ENCODE data around the gene KCNC3. TPM values are rescaled to one million over a fixed set of nuclear protein-coding genes. Genes with fewer than 3 reads are reported as not detected.

The KCNC3 gene
- total RNA-seq, 5 donors from 2014 or later (not counting 1 experiment from before 2014, with no cell fraction given): 0.75 to 4.3 (median 1.5) TPM

- POLR2A ChIA-PET: no interaction called here
- 89% methylated on average over 20 of the region's 20 CpGs for WGBS (ENCODE audit: insufficient coverage)
Measured at GRCh38 chr19:50320596-50320995, 8.6 kb downstream of the KCNC3 start.

GRCh38 chr19:50320051-50320450 is 9.1 kb downstream of the KCNC3 start:
- Mint-ChIP-seq H3K36me3 (no peaks in the 10 kb centered on the region), H3K4me1 (peaks cover 2 to 14% (median 8%) of the 10 kb centered on the region in 3 donors), H3K27ac (no peak overlapping the region), H3K4me3 (no peak overlapping the region), H3K9me3 (no peaks in the 10 kb centered on the region), H3K27me3 (peaks cover 31 to 46% of the 10 kb centered on the region in 2 donors)
- ATAC-seq (replicated peaks in 1 of 4): no peak
- CTCF ChIA-PET: no interaction called here
- Histone ChIP-seq H3K27ac (ENCODE audit: low read length) (no peak overlapping the region), H3K4me1 (ENCODE audit: control insufficient read depth in 1 of 2, extremely low read depth in 1 of 2, insufficient read depth in 2 of 2, low read length in 2 of 2) (peaks cover 0 to 10% of the 10 kb centered on the region in 2 experiments), H3K27me3 (replicated peaks in 1 of 2; ENCODE audit: control insufficient read depth in 2 of 2, extremely low read depth in 1 of 2, insufficient read depth in 2 of 2, low read length in 1 of 2) (peaks cover under 1 to 66% of the 10 kb centered on the region in 2 experiments), H3K4me3 (ENCODE audit: control insufficient read depth in 1 of 2, extremely low read depth in 1 of 2, low read length in 1 of 2) (no peak overlapping the region), H3K9me3 (no peaks in the 10 kb centered on the region), H3K36me3 (ENCODE audit: control insufficient read depth in 2 of 2, extremely low read depth in 1 of 2, insufficient read depth in 1 of 2, low read length in 1 of 2) (no peaks in the 10 kb centered on the region)
- POLR2A ChIA-PET: no interaction called here
- DNase-seq: no peak
- WGBS (ENCODE audit: insufficient coverage): 90% methylated on average over 2 of the region's 12 CpGs

More at GRCh38 chr19:50320596-50320995, 8.6 kb downstream of the KCNC3 start:
- no peak for DNase-seq
- Mint-ChIP-seq H3K9me3 (no peaks in the 10 kb centered on the region), H3K4me3 (no peak overlapping the region), H3K27ac (no peak overlapping the region), H3K36me3 (no peaks in the 10 kb centered on the region), H3K4me1 (peaks cover 0 to 13% (median 7%) of the 10 kb centered on the region in 3 donors), H3K27me3 (peaks cover 29 to 45% of the 10 kb centered on the region in 2 donors)
- Histone ChIP-seq H3K27me3 (replicated peaks in 1 of 2; ENCODE audit: control insufficient read depth in 2 of 2, extremely low read depth in 1 of 2, insufficient read depth in 2 of 2, low read length in 1 of 2) (peaks cover 0 to 66% of the 10 kb centered on the region in 2 experiments), H3K4me1 (ENCODE audit: control insufficient read depth in 1 of 2, extremely low read depth in 1 of 2, insufficient read depth in 2 of 2, low read length in 2 of 2) (peaks cover 0 to 12% of the 10 kb centered on the region in 2 experiments), H3K9me3 (no peaks in the 10 kb centered on the region), H3K27ac (ENCODE audit: low read length) (no peak overlapping the region), H3K4me3 (ENCODE audit: control insufficient read depth in 1 of 2, extremely low read depth in 1 of 2, low read length in 1 of 2) (no peak overlapping the region), H3K36me3 (ENCODE audit: control insufficient read depth in 2 of 2, extremely low read depth in 1 of 2, insufficient read depth in 1 of 2, low read length in 1 of 2) (no peaks in the 10 kb centered on the region)
- no peak for ATAC-seq (replicated peaks in 1 of 4)
- CTCF ChIA-PET: no interaction called here

GRCh38 chr19:50319156-50319555 is 10.0 kb downstream of the KCNC3 start:
- no peak overlapping the region for H3K4me3 ChIP-seq (ENCODE audit: control insufficient read depth in 1 of 2, extremely low read depth in 1 of 2, low read length in 1 of 2)
- DNase-seq: no peak
- ATAC-seq (replicated peaks in 1 of 4): no peak
- POLR2A ChIA-PET: no interaction called here
- Mint-ChIP-seq H3K9me3 (no peaks in the 10 kb centered on the region), H3K27ac (no peak overlapping the region), H3K4me3 (no peak overlapping the region), H3K4me1 (peaks cover 7 to 11% (median 10%) of the 10 kb centered on the region in 3 donors), H3K27me3 (peaks cover 39 to 46% of the 10 kb centered on the region in 2 donors), H3K36me3 (no peaks in the 10 kb centered on the region)
- CTCF ChIA-PET: no interaction called here
- no peaks in the 10 kb centered on the region for H3K9me3 ChIP-seq
- 82% methylated on average over 10 of the region's 11 CpGs for WGBS (ENCODE audit: insufficient coverage)
- H3K4me1 ChIP-seq (ENCODE audit: control insufficient read depth in 1 of 2, extremely low read depth in 1 of 2, insufficient read depth in 2 of 2, low read length in 2 of 2): peaks cover 0 to 12% of the 10 kb centered on the region in 2 experiments
- peaks cover 3 to 67% of the 10 kb centered on the region in 2 experiments for H3K27me3 ChIP-seq (replicated peaks in 1 of 2; ENCODE audit: control insufficient read depth in 2 of 2, extremely low read depth in 1 of 2, insufficient read depth in 2 of 2, low read length in 1 of 2)
- no peak overlapping the region for H3K27ac ChIP-seq (ENCODE audit: low read length)
- no peaks in the 10 kb centered on the region for H3K36me3 ChIP-seq (ENCODE audit: control insufficient read depth in 2 of 2, extremely low read depth in 1 of 2, insufficient read depth in 1 of 2, low read length in 1 of 2)

GRCh38 chr19:50318438-50318837 is 10.7 kb downstream of the KCNC3 start:
- no peak for ATAC-seq (replicated peaks in 1 of 4)
- POLR2A ChIA-PET: no interaction called here
- no peak overlapping the region for H3K27ac ChIP-seq (ENCODE audit: low read length)
- H3K4me3 Mint-ChIP-seq: no peak overlapping the region
- no peaks in the 10 kb centered on the region for H3K9me3 ChIP-seq
- H3K27ac Mint-ChIP-seq: no peak overlapping the region
- CTCF ChIA-PET: no interaction called here
- H3K27me3 Mint-ChIP-seq: peaks cover 46 to 49% of the 10 kb centered on the region in 2 donors
- no peaks in the 10 kb centered on the region for H3K36me3 Mint-ChIP-seq
- H3K9me3 Mint-ChIP-seq: no peaks in the 10 kb centered on the region
- no peaks in the 10 kb centered on the region for H3K36me3 ChIP-seq (ENCODE audit: control insufficient read depth in 2 of 2, extremely low read depth in 1 of 2, insufficient read depth in 1 of 2, low read length in 1 of 2)
- 80% methylated on average over 7 of the region's 8 CpGs for WGBS (ENCODE audit: insufficient coverage)
- H3K27me3 ChIP-seq (replicated peaks in 1 of 2; ENCODE audit: control insufficient read depth in 2 of 2, extremely low read depth in 1 of 2, insufficient read depth in 2 of 2, low read length in 1 of 2): peaks cover 8 to 70% of the 10 kb centered on the region in 2 experiments
- DNase-seq: no peak
- peaks cover 0 to 12% of the 10 kb centered on the region in 2 experiments for H3K4me1 ChIP-seq (ENCODE audit: control insufficient read depth in 1 of 2, extremely low read depth in 1 of 2, insufficient read depth in 2 of 2, low read length in 2 of 2)
- peaks cover 10 to 16% (median 11%) of the 10 kb centered on the region in 3 donors for H3K4me1 Mint-ChIP-seq
- H3K4me3 ChIP-seq (ENCODE audit: control insufficient read depth in 1 of 2, extremely low read depth in 1 of 2, low read length in 1 of 2): no peak overlapping the region

DNA sequence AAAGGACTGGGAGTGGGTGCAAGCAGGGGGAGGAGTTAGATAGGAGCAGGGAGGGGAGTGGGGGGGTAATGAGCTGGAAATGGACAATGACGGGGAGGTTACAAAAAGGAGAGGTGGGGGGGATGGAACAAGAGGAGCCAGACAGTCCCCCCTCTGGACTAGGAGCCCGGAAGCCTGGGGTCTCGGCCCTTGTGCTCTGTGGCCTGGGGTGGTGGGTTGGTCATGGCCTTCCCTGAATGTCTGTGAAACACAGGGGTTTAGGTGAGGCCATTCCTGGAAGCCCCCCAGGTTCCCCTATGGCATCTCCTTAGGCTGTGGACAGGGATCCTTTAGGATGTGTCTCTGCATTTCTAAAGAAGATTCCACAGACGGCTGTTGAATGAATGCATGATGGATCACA is 12.1 kb downstream of the KCNC3 start:
- Mint-ChIP-seq H3K27me3 (peaks cover 53 to 58% of the 10 kb centered on the region in 2 donors), H3K27ac (no peak overlapping the region), H3K9me3 (no peaks in the 10 kb centered on the region), H3K4me1 (peaks cover 13 to 22% (median 14%) of the 10 kb centered on the region in 3 donors), H3K36me3 (no peaks in the 10 kb centered on the region), H3K4me3 (no peak overlapping the region)
- no peak for ATAC-seq (replicated peaks in 1 of 4)
- ChIA-PET POLR2A (no interaction called here), CTCF (no interaction called here)
- Histone ChIP-seq H3K9me3 (no peaks in the 10 kb centered on the region), H3K4me1 (ENCODE audit: control insufficient read depth in 1 of 2, extremely low read depth in 1 of 2, insufficient read depth in 2 of 2, low read length in 2 of 2) (peaks cover 0 to 16% of the 10 kb centered on the region in 2 experiments), H3K36me3 (ENCODE audit: control insufficient read depth in 2 of 2, extremely low read depth in 1 of 2, insufficient read depth in 1 of 2, low read length in 1 of 2) (no peaks in the 10 kb centered on the region), H3K4me3 (ENCODE audit: control insufficient read depth in 1 of 2, extremely low read depth in 1 of 2, low read length in 1 of 2) (no peak overlapping the region), H3K27me3 (replicated peaks in 1 of 2; ENCODE audit: control insufficient read depth in 2 of 2, extremely low read depth in 1 of 2, insufficient read depth in 2 of 2, low read length in 1 of 2) (peaks cover 12 to 76% of the 10 kb centered on the region in 2 experiments), H3K27ac (ENCODE audit: low read length) (no peak overlapping the region)
- 85% methylated on average over 2 of the region's 4 CpGs for WGBS (ENCODE audit: insufficient coverage)
- no peak for DNase-seq

DNA sequence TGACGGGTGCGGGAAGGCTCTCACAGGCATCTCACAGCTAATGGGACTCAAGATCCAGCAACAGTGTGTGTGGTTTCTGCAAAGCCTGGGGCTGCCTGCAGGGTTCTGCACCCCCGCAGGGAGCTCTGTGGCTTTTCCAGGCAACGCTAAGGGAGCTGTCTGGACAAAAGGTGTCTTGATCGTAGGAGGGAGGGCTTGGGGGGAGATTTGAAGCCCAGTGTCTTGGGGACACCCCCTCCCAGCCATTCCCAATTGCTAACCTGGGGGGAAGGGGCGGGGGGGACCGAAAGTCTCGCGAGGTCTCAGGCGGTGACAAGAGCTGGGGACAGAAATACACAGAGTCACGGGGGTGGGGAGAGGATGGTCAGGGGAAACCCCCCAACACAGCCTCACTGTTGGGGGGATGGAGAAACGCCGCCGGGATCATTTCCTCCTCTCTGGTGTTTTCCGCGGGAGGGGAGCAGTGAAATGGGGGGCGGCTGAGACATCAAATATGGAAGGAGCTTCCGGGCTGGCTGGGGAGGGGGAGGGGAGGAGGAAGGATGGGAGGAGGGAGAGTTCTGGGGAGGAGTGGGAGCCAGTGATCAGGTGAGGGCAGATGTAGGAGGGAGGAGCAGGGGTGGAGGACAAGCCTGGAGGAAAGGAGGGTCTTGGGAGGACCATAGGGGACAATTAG is 13.3 kb downstream of the KCNC3 start:
- Mint-ChIP-seq H3K4me1 (peaks cover 13 to 22% (median 14%) of the 10 kb centered on the region in 3 donors), H3K36me3 (no peaks in the 10 kb centered on the region), H3K4me3 (peak overlapping the region; percentile 44 to 63 (median 61)), H3K27me3 (peaks cover 54 to 62% of the 10 kb centered on the region in 2 donors), H3K9me3 (no peaks in the 10 kb centered on the region), H3K27ac (no peak overlapping the region)
- H3K9me3 ChIP-seq: no peaks in the 10 kb centered on the region
- ChIA-PET POLR2A (interaction anchor here in 1 of 2 donors (0.7 kb wide), 1 partner anchor 164 kb away, joined by 4 read pairs; no protein-coding TSS in a partner anchor), CTCF (interaction anchor here in 1 of 2 donors (0.5 kb wide), 1 partner anchor 292 kb away, joined by 3 read pairs; no protein-coding TSS in a partner anchor)
- DNase-seq (no peak), ATAC-seq (replicated peaks in 1 of 4) (peak in 1 of 4 experiments; percentile 62)
- H3K4me3 ChIP-seq (ENCODE audit: control insufficient read depth in 1 of 2, extremely low read depth in 1 of 2, low read length in 1 of 2): peak overlapping the region in 1 of 2 donors; percentile 8
- H3K4me1 ChIP-seq (ENCODE audit: control insufficient read depth in 1 of 2, extremely low read depth in 1 of 2, insufficient read depth in 2 of 2, low read length in 2 of 2): peaks cover 0 to 16% of the 10 kb centered on the region in 2 experiments
- no peaks in the 10 kb centered on the region for H3K36me3 ChIP-seq (ENCODE audit: control insufficient read depth in 2 of 2, extremely low read depth in 1 of 2, insufficient read depth in 1 of 2, low read length in 1 of 2)
- WGBS (ENCODE audit: insufficient coverage): 0% methylated on average over 5 of the region's 18 CpGs
- peaks cover 12 to 85% of the 10 kb centered on the region in 2 experiments for H3K27me3 ChIP-seq (replicated peaks in 1 of 2; ENCODE audit: control insufficient read depth in 2 of 2, extremely low read depth in 1 of 2, insufficient read depth in 2 of 2, low read length in 1 of 2)
- H3K27ac ChIP-seq (ENCODE audit: low read length): no peak overlapping the region

Data from T-cell (primary cell).